ENCODE measurements around the gene KDM4D. TPM values are rescaled to one million over a fixed set of nuclear protein-coding genes. Genes with fewer than 3 reads are reported as not detected.

Gene KDM4D
- total and polyA plus RNA-seq, 4 donors: 0.30 to 0.94 (median 0.76) TPM

DNA sequence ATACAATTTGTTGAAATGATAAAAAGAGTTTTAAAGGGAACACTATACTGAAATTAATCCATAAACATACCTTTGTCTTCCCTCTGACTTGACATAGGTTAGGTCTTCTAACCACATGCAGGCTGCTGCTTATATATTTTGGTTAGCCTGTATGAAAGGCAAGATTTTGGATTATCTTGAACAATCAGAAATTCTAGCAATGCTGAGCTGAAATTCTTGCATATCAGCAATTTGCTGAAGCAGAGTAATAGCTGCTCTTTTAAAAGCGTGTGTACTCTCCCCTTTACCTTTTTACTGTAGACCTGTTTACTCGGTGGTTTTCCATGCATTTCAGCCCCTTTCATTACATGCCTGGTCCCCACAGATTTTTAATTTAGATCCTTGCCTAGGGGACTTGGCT is 34.2 kb upstream of the KDM4D start:
- ATAC-seq (ENCODE audit: insufficient read depth, low FRiP score): no peak
- peaks cover 0 to 15% (median 4%) of the 10 kb centered on the region in 5 donors for H3K4me1 ChIP-seq (ENCODE audit: control insufficient read depth in 5 of 5, insufficient read depth in 5 of 5, low read length in 5 of 5)
- H3K4me3 ChIP-seq: no peak overlapping the region
- H3K27me3 ChIP-seq (ENCODE audit: control insufficient read depth in 3 of 3, insufficient read depth in 3 of 3, low read length in 2 of 3): no peaks in the 10 kb centered on the region
- H3K36me3 ChIP-seq (ENCODE audit: control insufficient read depth in 4 of 4, insufficient read depth in 4 of 4, low read length in 4 of 4): no peaks in the 10 kb centered on the region
- TF ChIP-seq, protein P1, sequence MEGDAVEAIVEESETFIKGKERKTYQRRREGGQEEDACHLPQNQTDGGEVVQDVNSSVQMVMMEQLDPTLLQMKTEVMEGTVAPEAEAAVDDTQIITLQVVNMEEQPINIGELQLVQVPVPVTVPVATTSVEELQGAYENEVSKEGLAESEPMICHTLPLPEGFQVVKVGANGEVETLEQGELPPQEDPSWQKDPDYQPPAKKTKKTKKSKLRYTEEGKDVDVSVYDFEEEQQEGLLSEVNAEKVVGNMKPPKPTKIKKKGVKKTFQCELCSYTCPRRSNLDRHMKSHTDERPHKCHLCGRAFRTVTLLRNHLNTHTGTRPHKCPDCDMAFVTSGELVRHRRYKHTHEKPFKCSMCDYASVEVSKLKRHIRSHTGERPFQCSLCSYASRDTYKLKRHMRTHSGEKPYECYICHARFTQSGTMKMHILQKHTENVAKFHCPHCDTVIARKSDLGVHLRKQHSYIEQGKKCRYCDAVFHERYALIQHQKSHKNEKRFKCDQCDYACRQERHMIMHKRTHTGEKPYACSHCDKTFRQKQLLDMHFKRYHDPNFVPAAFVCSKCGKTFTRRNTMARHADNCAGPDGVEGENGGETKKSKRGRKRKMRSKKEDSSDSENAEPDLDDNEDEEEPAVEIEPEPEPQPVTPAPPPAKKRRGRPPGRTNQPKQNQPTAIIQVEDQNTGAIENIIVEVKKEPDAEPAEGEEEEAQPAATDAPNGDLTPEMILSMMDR (IDR thresholded peaks at IDR 0.05; ENCODE audit: control extremely low read depth, extremely low read depth): no peak
- H3K9me3 ChIP-seq (ENCODE audit: control insufficient read depth in 4 of 4, insufficient read depth in 3 of 4, low read length in 3 of 4): peaks cover 0 to 5% (median 0%) of the 10 kb centered on the region in 4 donors
- DNase-seq: no peak
- no peak overlapping the region for H3K9ac ChIP-seq (ENCODE audit: insufficient read depth in 1 of 2, low read length in 2 of 2)
- H3K27ac ChIP-seq (ENCODE audit: low read depth in 1 of 2, low read length in 1 of 2): no peak overlapping the region
- WGBS, 2 donors: 91 to 94% methylated on average over 2 of the region's 2 CpGs

DNA sequence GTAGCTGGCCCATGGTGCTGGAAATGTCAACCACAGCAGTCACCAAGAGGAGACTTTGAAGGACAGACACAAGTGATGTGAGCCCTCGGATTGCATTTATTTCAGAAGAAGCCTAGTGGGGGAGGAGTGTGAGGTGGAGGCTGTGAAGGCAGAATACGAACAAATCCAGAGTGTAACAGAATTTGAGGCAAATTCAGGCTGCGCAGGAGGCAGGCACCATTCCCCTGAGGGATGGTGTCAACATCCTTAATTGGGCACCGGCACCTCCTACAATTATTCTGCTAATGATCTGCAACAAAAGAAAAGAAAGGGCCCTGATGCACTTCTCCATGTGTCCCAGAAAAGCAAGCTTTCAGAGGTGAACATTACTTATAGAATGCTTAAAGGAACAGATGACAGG is 32.4 kb upstream of the KDM4D start:
- Histone ChIP-seq H3K9ac (ENCODE audit: insufficient read depth in 1 of 2, low read length in 2 of 2) (no peak overlapping the region), H3K9me3 (ENCODE audit: control insufficient read depth in 4 of 4, insufficient read depth in 3 of 4, low read length in 3 of 4) (peaks cover 0 to 5% (median 0%) of the 10 kb centered on the region in 4 donors), H3K4me1 (ENCODE audit: control insufficient read depth in 5 of 5, insufficient read depth in 5 of 5, low read length in 5 of 5) (peaks cover 0 to 8% (median 4%) of the 10 kb centered on the region in 5 donors), H3K36me3 (ENCODE audit: control insufficient read depth in 4 of 4, insufficient read depth in 4 of 4, low read length in 4 of 4) (no peaks in the 10 kb centered on the region), H3K27ac (ENCODE audit: low read depth in 1 of 2, low read length in 1 of 2) (no peak overlapping the region), H3K4me3 (no peak overlapping the region), H3K27me3 (ENCODE audit: control insufficient read depth in 3 of 3, insufficient read depth in 3 of 3, low read length in 2 of 3) (no peaks in the 10 kb centered on the region)
- 87 to 97% methylated on average over 4 of the region's 4 CpGs for WGBS, 2 donors
- TF ChIP-seq, protein P1 (IDR thresholded peaks at IDR 0.05; ENCODE audit: control extremely low read depth, extremely low read depth): no peak
- DNase-seq: no peak
- ATAC-seq (ENCODE audit: insufficient read depth, low FRiP score): no peak

DNA sequence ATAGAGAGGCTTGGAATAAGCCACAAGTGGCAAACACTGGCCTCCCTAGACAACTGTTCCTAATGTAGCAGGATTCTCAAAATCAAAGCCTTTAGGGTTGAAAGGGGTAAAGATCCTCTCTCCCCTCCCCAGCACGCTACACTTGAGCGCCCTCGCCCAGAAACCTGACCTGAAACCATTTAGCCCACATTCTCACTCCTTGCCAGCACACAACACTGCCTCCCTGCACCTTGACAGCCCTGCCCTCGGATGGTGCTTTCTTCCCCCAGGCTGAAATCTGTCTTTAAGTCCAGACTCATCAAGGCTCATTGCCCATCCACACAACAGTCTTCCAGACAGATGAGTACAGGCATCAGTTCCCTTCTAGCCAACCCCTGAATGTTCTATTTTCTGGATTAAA is 26.7 kb upstream of the KDM4D start:
- peaks cover 0 to 1% (median 0%) of the 10 kb centered on the region in 4 donors for H3K36me3 ChIP-seq (ENCODE audit: control insufficient read depth in 4 of 4, insufficient read depth in 4 of 4, low read length in 4 of 4)
- TF ChIP-seq, protein P1 (IDR thresholded peaks at IDR 0.05; ENCODE audit: control extremely low read depth, extremely low read depth): no peak
- H3K4me3 ChIP-seq: no peak overlapping the region
- no peaks in the 10 kb centered on the region for H3K4me1 ChIP-seq (ENCODE audit: control insufficient read depth in 5 of 5, insufficient read depth in 5 of 5, low read length in 5 of 5)
- no peaks in the 10 kb centered on the region for H3K27me3 ChIP-seq (ENCODE audit: control insufficient read depth in 3 of 3, insufficient read depth in 3 of 3, low read length in 2 of 3)
- ATAC-seq (ENCODE audit: insufficient read depth, low FRiP score) (no peak), DNase-seq (no peak)
- peaks cover 0 to 3% (median 0%) of the 10 kb centered on the region in 4 donors for H3K9me3 ChIP-seq (ENCODE audit: control insufficient read depth in 4 of 4, insufficient read depth in 3 of 4, low read length in 3 of 4)
- no peak overlapping the region for H3K9ac ChIP-seq (ENCODE audit: insufficient read depth in 1 of 2, low read length in 2 of 2)
- no peak overlapping the region for H3K27ac ChIP-seq (ENCODE audit: low read depth in 1 of 2, low read length in 1 of 2)
- 89 to 97% methylated on average over 4 of the region's 4 CpGs for WGBS, 2 donors

DNA sequence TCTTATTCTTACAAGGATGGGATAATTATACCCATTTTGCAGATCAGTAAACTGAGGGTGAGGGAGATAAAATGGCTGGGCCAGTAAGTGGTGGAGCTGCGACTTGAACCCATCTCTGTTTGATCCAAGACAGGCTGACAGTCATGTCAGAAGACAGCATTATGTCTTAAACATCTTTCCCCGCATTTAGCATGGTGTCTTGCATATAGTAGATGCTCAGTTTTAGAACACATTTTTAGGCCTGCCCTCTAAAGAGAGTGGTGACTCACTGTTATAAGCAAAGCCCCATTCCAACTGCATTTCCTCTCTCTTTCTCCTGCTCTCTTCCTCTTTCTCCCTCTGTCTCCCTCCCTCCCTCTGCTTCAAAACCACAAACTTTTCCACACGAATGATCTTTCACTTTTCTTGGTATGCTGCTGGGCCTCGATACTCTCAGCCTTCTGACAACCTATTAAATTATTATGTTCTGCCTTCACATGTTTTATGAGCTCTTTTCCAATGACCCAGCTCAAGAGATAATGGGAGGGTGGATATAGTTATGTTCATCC is 25.4 kb upstream of the KDM4D start:
- no peak overlapping the region for H3K27ac ChIP-seq (ENCODE audit: low read depth in 1 of 2, low read length in 1 of 2)
- peaks cover 0 to 1% (median 0%) of the 10 kb centered on the region in 4 donors for H3K36me3 ChIP-seq (ENCODE audit: control insufficient read depth in 4 of 4, insufficient read depth in 4 of 4, low read length in 4 of 4)
- H3K4me3 ChIP-seq: no peak overlapping the region
- H3K9me3 ChIP-seq (ENCODE audit: control insufficient read depth in 4 of 4, insufficient read depth in 3 of 4, low read length in 3 of 4): peaks cover 0 to 3% (median 0%) of the 10 kb centered on the region in 4 donors
- H3K27me3 ChIP-seq (ENCODE audit: control insufficient read depth in 3 of 3, insufficient read depth in 3 of 3, low read length in 2 of 3): no peaks in the 10 kb centered on the region
- TF ChIP-seq, protein P1 (IDR thresholded peaks at IDR 0.05; ENCODE audit: control extremely low read depth, extremely low read depth): no peak
- H3K4me1 ChIP-seq (ENCODE audit: control insufficient read depth in 5 of 5, insufficient read depth in 5 of 5, low read length in 5 of 5): no peaks in the 10 kb centered on the region
- no peak overlapping the region for H3K9ac ChIP-seq (ENCODE audit: insufficient read depth in 1 of 2, low read length in 2 of 2)
- DNase-seq: no peak
- no peak for ATAC-seq (ENCODE audit: insufficient read depth, low FRiP score)
- WGBS, 2 donors: 56 to 58% methylated on average over 4 of the region's 4 CpGs
